Heart right ventricle (tissue), 16 donors: ENCODE results near the gene SPTLC3. TPM values are rescaled to one million over a fixed set of nuclear protein-coding genes. Genes with fewer than 3 reads are reported as not detected.

Experiments used
- ATAC-seq, 8 donors: fragments of 200-7000 bp; cut with Tn5 transposase; one replicate each; pipeline ENCODE4 v1.9.1; 2020; ENCODE audit warnings: mild to moderate bottlenecking in 8 of 8, moderate library complexity in 8 of 8, moderate number of reproducible peaks in 1 of 8
- DNase-seq, 2 donors: peaks; one replicate each; pipeline ENCODE4 v3.0.0-alpha.2; 2020
- H3K27ac ChIP-seq, 10 donors: fragments of 200-600 bp; sonication (generic) in 2 of 10; one replicate each; pipeline versions ENCODE4 v1.5.0 to v1.8.0; 2020 to 2022; ENCODE audit warnings: mild to moderate bottlenecking in 3 of 10
- H3K27me3 ChIP-seq, 7 donors: fragments of 200-600 bp; one replicate each; pipeline ENCODE4 v1.8.0; 2021 to 2022; ENCODE audit warnings: mild to moderate bottlenecking in 2 of 7
- H3K36me3 ChIP-seq, 9 donors: fragments of 200-600 bp; sonication (generic) in 1 of 9; one replicate each; pipeline versions ENCODE4 v1.5.0 to v1.8.0; 2020 to 2022; ENCODE audit warnings: mild to moderate bottlenecking in 2 of 9
- H3K4me1 ChIP-seq, 9 donors: fragments of 200-600 bp; sonication (generic) in 1 of 9; one replicate each; pipeline versions ENCODE4 v1.5.0 to v1.8.0; 2020 to 2022; ENCODE audit warnings: mild to moderate bottlenecking in 4 of 9
- H3K4me3 ChIP-seq, 10 donors: fragments of 200-600 bp; sonication (generic) in 2 of 10; one replicate each; pipeline versions ENCODE4 v1.5.0 to v1.8.0; 2020 to 2022; ENCODE audit warnings: mild to moderate bottlenecking in 7 of 10, moderate library complexity in 2 of 10
- H3K9me3 ChIP-seq, 11 donors: fragments of 200-600 bp in 10 of 11; sonication (generic) in 2 of 11; one replicate each; pipeline versions ENCODE4 v1.5.0 to v1.8.0; 2013 to 2022; ENCODE audit warnings: mild to moderate bottlenecking in 2 of 11, control low read depth in 1 of 11, moderate library complexity in 1 of 11
- CTCF ChIP-seq, 9 donors: fragments of 200-600 bp; sonication (generic) in 2 of 9; IDR thresholded peaks; one replicate each; pipeline versions ENCODE4 v1.5.0 to v1.8.0; 2021 to 2022; ENCODE audit warnings: antibody characterized with exemption in 9 of 9, mild to moderate bottlenecking in 5 of 9, moderate library complexity in 1 of 9
- WGBS, 2 donors: extraction: QIAGEN DNeasy Blood & Tissue Kit; methylation state at CpG; one replicate each; pipeline ENCODE4 v1.1.7; 2013; ENCODE audit warnings: inconsistent platforms in 1 of 2; 5-methylcytosine and 5-hydroxymethylcytosine counted together
- intact Hi-C, 10 donors: fragments of 100-400 bp; cut with DNase I; formaldehyde crosslinking; loops; one replicate each; pipeline versions ENCODE4 v1.11.1 to v1.14.2; 2022
- polyA plus RNA-seq, 2 donors: library from polyadenylated mRNA; stranded (reverse); fragments of 200-250 nt; gene quantifications; one replicate each; pipeline ENCODE4 v1.2.3, GENCODE V29; 2013
- total RNA-seq, 10 donors: library from RNA; stranded (reverse); fragmentation: NEBNext Ultra II Directional in 3 of 10; extraction: Animal tissue kit (Norgen Biotek cat#: 25700) in 3 of 10; gene quantifications; one replicate each; pipeline versions ENCODE4 v1.2.1 to v1.2.4, GENCODE V29; 2021 to 2023
- donor health status: Arrhythmogenic right ventricular cardiomyopathy.
- donor health status: ischemic (EF 13 %, LVEDD 7.1; RV severe dilation, severe dysfunction).
- donor health status: healthy with polysubstance abuse.
- donor health status: DM: no; HTN: yes; CAD: no.
- donor health status: DM: no; HTN: no; CAD: no.
- donor health status: ischemic (EF 25% LVEDD 6.9; RV normal size, moderate dysfunction).
- donor health status: ischemic (EF 25% LVEDD 5.7; RV mildly dilated, moderate dysfunction).
- donor health status: healthy.
- donor health status: DM: yes; HTN: yes; CAD: no.
- donor health status: Ischemic cardiomyopathy.
- donor health status: ischemic (EF 35%, LVEDD 5.7; RV mildly dilated, moderate dysfunction).
- donor health status: nonischemic (EF 11% LVEDD 7.7; RV severe dilation, severe dysfunction).
- donor health status: DM: yes; HTN: yes; CAD: no.
- donor health status: PGD.
- donor health status: ischemic (EF 29% LVEDD 5.4; RV normal size, mild dysfunction).
- donor health status: nonischemic (EF 23%, LVEDD 6.1; RV moderate dilation, normal function).

SPTLC3 gene
- total and polyA plus RNA-seq, 12 donors: 0.45 to 8.4 (median 3.5) TPM

GRCh38 chr20:13002251-13002650, 6.5 kb upstream of the SPTLC3 start:
- no peak for ATAC-seq
- Histone ChIP-seq H3K36me3 (no peaks in the 10 kb centered on the region), H3K9me3 (no peaks in the 10 kb centered on the region), H3K27ac (no peak overlapping the region), H3K27me3 (peaks cover 0 to 3% (median 0%) of the 10 kb centered on the region in 7 donors), H3K4me1 (no peaks in the 10 kb centered on the region), H3K4me3 (no peak overlapping the region)
- TF ChIP-seq CTCF (IDR thresholded peaks at IDR 0.05): no peak
- WGBS, 2 donors: 78 to 88% methylated on average over 5 of the region's 5 CpGs
- intact Hi-C loops: loop anchor here in 1 of 10 donors (10.0 kb wide), 1 partner anchor 103 kb away; no protein-coding TSS in a partner anchor
- DNase-seq: no peak

GRCh38 chr20:13006825-13007224, 1.9 kb upstream of the SPTLC3 start:
- intact Hi-C loops: loop anchor here in 1 of 10 donors (10.0 kb wide), 1 partner anchor 98 kb away; no protein-coding TSS in a partner anchor
- Histone ChIP-seq H3K9me3 (no peaks in the 10 kb centered on the region), H3K36me3 (no peaks in the 10 kb centered on the region), H3K27me3 (peaks cover 0 to 3% (median 0%) of the 10 kb centered on the region in 7 donors), H3K4me1 (peaks cover 2 to 17% (median 11%) of the 10 kb centered on the region in 9 donors), H3K27ac (no peak overlapping the region), H3K4me3 (no peak overlapping the region)
- WGBS, 2 donors: 61 to 93% methylated on average over 3 of the region's 3 CpGs
- no peak for DNase-seq
- no peak for ATAC-seq
- TF ChIP-seq CTCF (IDR thresholded peaks at IDR 0.05): no peak

GRCh38 chr20:13007596-13007995, 1.2 kb upstream of the SPTLC3 start:
- intact Hi-C loops: loop anchor here in 1 of 10 donors (10.0 kb wide), 1 partner anchor 97 kb away; no protein-coding TSS in a partner anchor
- DNase-seq: no peak
- no peak for ATAC-seq
- 59 to 70% methylated on average over 3 of the region's 3 CpGs for WGBS, 2 donors
- Histone ChIP-seq H3K4me3 (no peak overlapping the region), H3K4me1 (peaks cover 2 to 24% (median 13%) of the 10 kb centered on the region in 9 donors), H3K9me3 (no peaks in the 10 kb centered on the region), H3K27me3 (peaks cover 0 to 3% (median 0%) of the 10 kb centered on the region in 7 donors), H3K36me3 (no peaks in the 10 kb centered on the region), H3K27ac (no peak overlapping the region)
- no peak for TF ChIP-seq CTCF (IDR thresholded peaks at IDR 0.05)

GRCh38 chr20:13009682-13010406, 1.1 kb downstream of the SPTLC3 start:
- Histone ChIP-seq H3K27me3 (no peaks in the 10 kb centered on the region), H3K4me3 (peak overlapping the region; percentile 1 to 64 (median 50)), H3K27ac (peak overlapping the region; percentile 33 to 86 (median 62)), H3K4me1 (peaks cover 2 to 37% (median 14%) of the 10 kb centered on the region in 9 donors), H3K36me3 (no peaks in the 10 kb centered on the region), H3K9me3 (no peaks in the 10 kb centered on the region)
- WGBS, 2 donors: 28 to 36% methylated on average over 6 of the region's 6 CpGs
- intact Hi-C loops: loop anchor here in 1 of 10 donors (5.0 to 10.0 kb wide), 2 partner anchors 52 to 95 kb away; no protein-coding TSS in a partner anchor
- DNase-seq: peak in 1 of 2 donors; percentile 69
- TF ChIP-seq CTCF (IDR thresholded peaks at IDR 0.05): no peak
- peak; percentile 84 to 94 (median 89) for ATAC-seq
